Esophagus squamous epithelium (tissue), 4 donors: Measurements from ENCODE around the gene CDH8.

Experiments used
- CTCF ChIP-seq, 6 experiments: fragments of 450-650 bp in 4 of 6; fragments of 200-600 bp in 2 of 6; sonication (generic) in 2 of 6; IDR thresholded peaks; one replicate each; pipeline ENCODE4 v1.5.1; 2016 to 2019; ENCODE audit warnings: antibody characterized with exemption in 6 of 6, mild to moderate bottlenecking in 4 of 6, moderate library complexity in 4 of 6
- POLR2A ChIP-seq, 4 donors: fragments of 450-650 bp; IDR thresholded peaks; one replicate each; pipeline ENCODE4 v1.6.1; 2017; ENCODE audit warnings: antibody characterized with exemption in 4 of 4, mild to moderate bottlenecking in 4 of 4, moderate library complexity in 3 of 4

GRCh38 chr16:61946019-61946418 lies 90.2 kb downstream of the CDH8 start:
- no peak for TF ChIP-seq POLR2A (IDR thresholded peaks at IDR 0.05)
- TF ChIP-seq CTCF (IDR thresholded peaks at IDR 0.05): no peak
